DOHH2 (cell line): Measurements from ENCODE around the gene SULT2B1.

Source experiments
- CTCF ChIP-seq: fragments of 200-600 bp; sonication (generic); IDR thresholded peaks from one replicate; pipeline ENCODE4 v1.5.1; 2014; ENCODE audit warnings: antibody characterized with exemption, mild to moderate bottlenecking, low read depth, low read length; ENCODE audit not compliant: poor library complexity, severe bottlenecking
- EZH2phosphoT487 ChIP-seq: fragments of 200-600 bp; sonication (generic); IDR thresholded peaks from 2 replicates; pipeline ENCODE4 v1.6.1; 2017; ENCODE audit warnings: borderline replicate concordance, mild to moderate bottlenecking, antibody characterized with exemption, low read length, moderate library complexity, mixed read lengths

GRCh38 chr19:48596679-48597465 lies 44.9 kb downstream of the SULT2B1 start:
- TF ChIP-seq CTCF (no peak), EZH2phosphoT487 (no peak)
